ENCODE measurements around the gene TENM3. TPM values are rescaled to one million over a fixed set of nuclear protein-coding genes. Genes with fewer than 3 reads are reported as not detected.

The TENM3 gene
- polyA plus RNA-seq, 4 donors: 14.4 to 17.3 (median 15.4) TPM

GRCh38 chr4:182432819-182433218, 189.6 kb downstream of the TENM3 start:
- DNase-seq (ENCODE audit: low read depth in 4 of 4, low spot score in 2 of 4): no peak

DNA sequence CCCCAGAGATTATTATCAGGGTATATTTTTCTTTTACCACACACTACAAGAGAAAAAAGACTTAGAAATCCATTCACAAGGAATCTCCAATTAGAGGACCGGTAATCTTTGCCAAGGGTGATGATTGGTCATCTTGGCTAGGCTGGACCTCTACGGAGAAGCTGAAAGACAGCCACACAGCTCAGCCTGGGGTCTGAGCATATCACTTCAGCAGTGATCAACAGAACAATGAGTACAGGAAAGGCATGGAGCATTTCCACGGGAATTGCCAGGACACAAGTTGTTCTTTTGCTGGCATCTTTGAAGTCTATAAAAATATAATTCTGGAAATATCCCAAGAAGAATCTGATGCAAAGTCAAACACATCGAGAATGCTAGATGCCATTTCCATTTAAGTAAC, 191.5 kb downstream of the TENM3 start:
- DNase-seq (ENCODE audit: low read depth in 4 of 4, low spot score in 2 of 4): no peak

DNA sequence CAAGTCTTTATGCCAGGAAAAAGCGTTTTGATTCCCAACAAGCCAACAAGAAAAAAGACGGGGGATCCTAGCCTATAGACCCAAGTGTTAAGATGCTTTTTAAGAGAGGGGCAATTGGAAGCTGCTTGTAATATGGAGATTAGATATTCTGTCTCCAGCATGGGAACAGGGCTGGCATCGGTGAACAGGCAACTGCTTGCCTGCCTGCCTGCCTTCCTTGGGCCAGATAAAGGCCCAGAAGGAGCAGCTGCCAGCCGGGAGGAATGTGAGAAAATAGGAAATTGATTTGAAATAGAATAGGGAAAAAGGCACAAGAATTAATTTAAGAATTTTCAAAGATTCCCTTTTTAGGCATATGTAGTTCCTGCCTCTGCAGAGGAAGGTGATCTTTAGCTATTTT, 192.2 kb downstream of the TENM3 start:
- DNase-seq (ENCODE audit: low read depth in 4 of 4, low spot score in 2 of 4): no peak

DNA sequence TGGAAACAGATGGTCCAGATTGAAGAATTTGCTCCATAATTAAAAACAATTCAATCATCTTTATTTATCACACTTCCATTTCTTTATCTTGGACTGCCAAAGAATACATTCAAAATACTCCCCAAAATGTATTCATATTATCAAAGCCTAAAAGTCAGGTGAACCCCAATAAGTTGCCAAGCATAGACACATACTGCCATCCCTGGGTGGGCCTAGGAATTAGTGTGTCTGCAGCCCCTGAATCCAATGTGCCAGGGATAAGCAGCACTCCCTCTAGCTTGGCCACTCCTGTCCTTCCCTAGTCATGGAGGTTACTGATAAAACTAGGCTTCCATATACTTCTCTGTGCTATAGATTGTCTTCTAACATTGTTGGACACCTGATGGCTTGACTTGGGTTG, 199.9 kb downstream of the TENM3 start:
- DNase-seq (ENCODE audit: low read depth in 4 of 4, low spot score in 2 of 4): no peak

DNA sequence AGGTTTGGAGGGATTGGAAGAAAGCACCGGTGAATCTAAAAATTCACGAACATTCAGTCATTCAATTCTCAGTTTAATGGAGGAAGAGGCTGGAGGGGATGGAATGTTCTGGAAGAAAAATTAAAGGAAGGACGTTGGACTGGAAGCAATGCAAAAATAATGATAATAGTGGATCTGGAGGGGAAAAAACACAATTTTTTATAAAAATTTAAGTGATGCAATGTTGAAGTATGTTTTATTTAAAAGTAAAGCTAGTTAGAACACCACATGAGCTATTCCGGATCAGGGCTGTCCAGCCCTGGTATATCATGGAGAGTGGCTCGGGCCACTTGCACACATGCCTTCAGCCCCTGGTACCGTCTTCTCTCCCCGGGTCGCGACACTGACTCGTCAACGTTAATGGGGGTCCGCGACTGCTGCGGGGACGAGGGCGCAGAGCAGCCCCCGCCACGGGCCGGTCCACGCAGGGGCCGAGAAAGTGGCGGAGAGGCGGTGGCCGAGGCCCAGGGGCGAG, 204.6 kb downstream of the TENM3 start:
- no peak for DNase-seq (ENCODE audit: low read depth in 4 of 4, low spot score in 2 of 4)

- peak in 3 of 4 donors; percentile 65 to 82 (median 81) for DNase-seq (ENCODE audit: low read depth in 4 of 4, low spot score in 2 of 4)
Measured at GRCh38 chr4:182448281-182449151, 205.3 kb downstream of the TENM3 start.

DNA sequence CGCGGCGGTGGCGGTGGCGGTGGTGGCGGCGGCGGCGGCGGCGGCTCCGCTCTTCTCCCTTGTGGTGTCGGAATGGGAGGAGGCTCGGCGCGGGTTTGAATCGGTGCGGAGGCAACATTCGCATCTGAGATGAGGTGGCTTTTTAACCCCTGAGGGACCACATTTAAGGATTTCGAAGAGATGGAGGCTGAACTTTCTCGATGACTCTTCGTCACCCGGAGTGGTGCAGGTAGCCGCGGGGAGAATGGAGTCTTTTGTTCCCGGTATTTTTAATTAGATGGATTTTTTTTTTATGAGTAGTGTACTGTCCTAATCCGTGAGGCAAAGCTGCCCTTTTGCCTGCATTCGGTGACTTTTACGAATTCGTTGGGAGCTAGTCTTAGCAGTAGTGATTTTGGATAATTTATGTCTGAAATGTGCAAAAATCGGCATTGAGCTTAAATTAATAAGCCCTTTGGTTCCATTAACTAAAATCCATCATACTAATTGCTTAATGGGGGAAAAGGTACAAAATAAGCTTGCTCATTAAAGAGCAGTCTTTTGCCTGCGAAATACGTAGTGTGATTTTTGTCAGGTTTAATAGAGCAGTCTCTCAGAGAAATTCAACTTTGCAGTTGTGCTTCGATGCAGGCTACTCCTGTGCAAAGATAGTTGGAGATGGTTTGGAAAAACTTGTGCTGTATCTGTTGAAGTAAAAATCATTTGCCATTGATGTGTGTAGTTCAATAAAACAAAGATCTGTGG, 206.2 kb downstream of the TENM3 start:
- DNase-seq (ENCODE audit: low read depth in 4 of 4, low spot score in 2 of 4): peak in 2 of 4 donors; percentile 27 to 32

DNA sequence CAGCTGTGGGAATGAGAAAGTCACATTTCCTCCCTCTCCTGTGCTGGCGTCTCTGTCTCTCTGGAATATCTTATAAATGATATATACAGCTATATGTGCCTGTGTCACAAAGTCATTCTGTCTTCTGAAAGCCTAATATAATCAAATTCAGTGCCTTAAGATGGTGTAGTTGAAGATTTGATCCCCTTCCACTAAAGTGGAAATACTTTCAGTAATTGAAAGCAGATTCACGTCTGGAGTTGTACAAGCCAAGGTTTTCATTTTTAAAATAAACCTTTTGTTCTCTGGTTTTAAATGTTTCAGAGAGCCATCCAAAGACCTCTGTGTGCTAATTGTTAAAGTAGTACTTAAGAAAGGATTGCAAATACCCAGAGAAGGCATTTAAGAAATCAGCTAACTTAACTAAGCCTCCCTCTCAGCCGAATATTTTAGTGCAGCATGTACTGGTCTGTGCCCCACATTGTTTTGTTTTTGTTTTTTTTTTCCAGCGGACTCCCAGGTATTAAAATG, 206.8 kb downstream of the TENM3 start:
- DNase-seq (ENCODE audit: low read depth in 4 of 4, low spot score in 2 of 4): peak in 2 of 4 donors; percentile 10 to 23

DNA sequence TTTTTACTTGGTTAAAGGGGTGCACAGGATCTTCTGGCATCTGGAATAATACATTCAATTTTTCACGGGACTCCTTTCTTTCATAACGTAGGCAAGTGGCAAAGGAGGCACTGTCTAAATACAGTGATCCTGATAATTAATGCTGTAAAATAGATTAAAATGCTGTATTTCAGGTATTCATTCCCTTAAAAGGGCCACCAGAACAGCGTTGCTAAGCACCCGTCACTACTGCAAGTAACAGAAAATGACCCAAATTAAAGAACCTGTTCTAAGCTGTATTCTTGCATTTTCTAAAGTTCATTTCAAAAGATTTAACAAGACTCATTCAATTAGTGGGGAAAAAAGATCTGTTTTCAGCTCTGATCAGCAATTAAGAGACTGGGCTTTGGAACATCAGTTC, 208.2 kb downstream of the TENM3 start:
- DNase-seq (ENCODE audit: low read depth in 4 of 4, low spot score in 2 of 4): no peak

DNA sequence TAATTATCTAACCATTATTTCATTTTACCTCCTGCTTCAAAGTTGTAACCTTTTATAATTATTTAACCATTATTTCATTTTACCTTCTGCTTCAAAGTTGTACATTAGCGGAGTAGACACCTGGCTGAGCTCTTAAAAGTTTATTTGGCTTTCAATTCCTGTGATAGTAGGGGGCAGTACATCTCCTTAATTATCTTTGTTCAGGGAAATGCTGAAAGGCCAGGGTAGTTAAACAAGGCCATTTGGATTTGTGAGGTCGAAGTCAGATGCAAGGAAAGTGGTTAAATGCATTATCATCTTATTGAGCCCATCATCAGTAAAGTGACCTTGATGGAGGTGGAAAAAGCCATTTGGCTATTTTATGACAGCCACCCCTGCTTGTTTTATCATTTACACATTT, 210.6 kb downstream of the TENM3 start:
- no peak for DNase-seq (ENCODE audit: low read depth in 4 of 4, low spot score in 2 of 4)

DNA sequence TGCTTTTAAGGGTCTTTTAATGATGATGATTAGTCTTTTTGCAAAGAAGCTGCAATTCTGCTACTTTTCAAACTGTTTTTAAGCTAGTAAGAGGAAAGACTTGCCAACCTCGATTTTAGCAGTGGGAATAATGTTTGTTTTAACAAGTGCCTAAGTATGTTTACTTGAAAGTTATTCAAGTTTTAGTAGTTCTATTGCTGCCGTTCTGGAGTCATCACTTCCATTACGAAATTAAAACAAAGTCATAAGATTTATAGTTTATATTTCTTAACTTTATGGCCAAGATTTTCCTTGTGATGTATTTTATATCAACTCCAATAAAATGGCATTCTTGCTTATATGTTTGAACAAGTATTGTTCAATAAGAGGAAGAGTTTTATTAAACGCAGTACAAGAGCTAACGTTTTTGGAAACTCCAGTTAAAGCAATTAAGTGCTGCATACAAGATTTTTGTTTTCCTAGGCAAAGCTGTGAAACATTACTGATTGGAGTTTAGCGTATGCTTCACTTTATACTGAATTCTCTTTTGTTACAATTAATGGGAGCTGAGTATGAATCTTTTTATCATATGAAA, 211.3 kb downstream of the TENM3 start:
- no peak for DNase-seq (ENCODE audit: low read depth in 4 of 4, low spot score in 2 of 4)

DNA sequence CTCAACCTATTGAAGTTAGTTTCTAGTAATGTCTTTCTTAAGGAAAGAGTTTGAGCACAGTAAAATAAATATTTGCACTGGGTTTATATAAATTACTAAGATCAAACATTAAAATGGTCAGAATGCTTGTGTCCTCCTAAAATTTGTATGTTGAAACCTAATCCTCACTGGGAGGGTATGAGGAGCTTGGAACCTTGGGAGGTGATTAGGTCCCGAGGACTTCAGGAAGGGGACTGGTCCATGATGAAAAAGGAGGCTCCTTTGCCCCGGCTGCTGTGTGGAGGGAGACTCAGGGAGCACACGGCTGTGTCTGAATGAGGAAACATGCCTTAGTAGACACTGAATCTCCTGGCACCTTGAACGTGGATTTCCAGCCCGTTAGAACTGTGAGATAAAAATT, 221.9 kb downstream of the TENM3 start:
- no peak for DNase-seq (ENCODE audit: low read depth in 4 of 4, low spot score in 2 of 4)

DNA sequence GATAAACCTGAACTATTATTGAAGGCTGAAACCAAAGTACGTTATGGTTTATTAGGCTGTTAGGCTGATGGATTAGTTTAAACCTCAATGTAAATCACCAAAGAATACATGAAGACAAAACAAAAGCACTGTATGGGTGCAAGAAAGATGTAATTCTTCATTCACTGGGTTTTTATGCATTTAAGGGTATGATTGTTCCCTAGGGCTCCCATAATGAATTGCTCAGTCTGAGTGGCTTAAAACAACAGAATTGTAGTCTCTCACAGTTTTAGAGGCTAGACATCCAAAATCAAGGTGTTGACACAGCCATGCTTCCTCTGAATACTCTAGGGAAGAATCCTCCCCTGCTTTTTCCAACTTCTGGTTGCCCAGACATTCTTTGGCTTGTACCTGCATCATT, 222.8 kb downstream of the TENM3 start:
- DNase-seq (ENCODE audit: low read depth in 4 of 4, low spot score in 2 of 4): no peak

- no peak for DNase-seq (ENCODE audit: low read depth in 4 of 4, low spot score in 2 of 4)
Measured at GRCh38 chr4:182470215-182470614, 227.0 kb downstream of the TENM3 start.

DNA sequence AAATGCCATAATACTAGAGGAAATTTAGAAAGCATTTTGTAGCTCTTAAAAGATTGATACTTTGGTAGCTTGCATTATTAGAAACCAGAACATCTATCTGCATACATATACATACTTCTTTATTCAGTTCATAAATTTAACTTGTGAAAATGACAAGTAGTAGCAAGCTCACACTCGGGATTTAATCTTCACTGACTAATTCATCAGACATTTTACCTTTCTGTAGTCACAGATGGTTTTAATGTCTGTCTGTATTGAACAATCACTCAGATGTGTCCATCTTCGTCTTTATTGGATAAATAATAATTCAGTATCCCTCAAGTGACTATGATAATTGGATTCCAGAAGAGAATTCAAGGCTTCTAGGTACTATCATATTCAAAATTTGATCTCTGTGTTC, 232.3 kb downstream of the TENM3 start:
- DNase-seq (ENCODE audit: low read depth in 4 of 4, low spot score in 2 of 4): no peak

GRCh38 chr4:182478475-182478874, 235.3 kb downstream of the TENM3 start:
- DNase-seq (ENCODE audit: low read depth in 4 of 4, low spot score in 2 of 4): peak in 2 of 4 donors; percentile 14 to 17

- no peak for DNase-seq (ENCODE audit: low read depth in 4 of 4, low spot score in 2 of 4)
Measured at GRCh38 chr4:182483685-182484084, 240.5 kb downstream of the TENM3 start.

DNA sequence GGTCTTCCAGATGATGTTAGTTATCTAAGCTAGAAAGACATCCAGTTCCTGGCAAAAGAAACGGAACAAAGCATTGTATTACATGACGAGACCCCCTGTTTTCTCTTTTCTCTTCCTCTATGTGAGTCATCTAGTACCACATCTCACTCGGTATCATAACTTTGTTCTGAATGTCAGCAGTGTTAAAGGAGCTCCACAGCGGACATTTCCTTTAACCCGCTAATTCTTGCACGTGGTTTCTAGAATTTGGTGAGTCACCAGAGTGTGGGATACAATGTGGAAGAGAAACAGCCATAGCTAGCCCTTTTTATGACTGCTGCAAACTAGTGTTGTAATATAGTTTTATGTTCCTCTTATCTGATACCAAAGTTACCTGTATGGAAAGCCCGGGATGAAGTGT, 243.7 kb downstream of the TENM3 start:
- no peak for DNase-seq (ENCODE audit: low read depth in 4 of 4, low spot score in 2 of 4)

- no peak for DNase-seq (ENCODE audit: low read depth in 4 of 4, low spot score in 2 of 4)
Measured at GRCh38 chr4:182488896-182489295, 245.7 kb downstream of the TENM3 start.

GRCh38 chr4:182489607-182490006, 246.4 kb downstream of the TENM3 start:
- DNase-seq (ENCODE audit: low read depth in 4 of 4, low spot score in 2 of 4): no peak

DNA sequence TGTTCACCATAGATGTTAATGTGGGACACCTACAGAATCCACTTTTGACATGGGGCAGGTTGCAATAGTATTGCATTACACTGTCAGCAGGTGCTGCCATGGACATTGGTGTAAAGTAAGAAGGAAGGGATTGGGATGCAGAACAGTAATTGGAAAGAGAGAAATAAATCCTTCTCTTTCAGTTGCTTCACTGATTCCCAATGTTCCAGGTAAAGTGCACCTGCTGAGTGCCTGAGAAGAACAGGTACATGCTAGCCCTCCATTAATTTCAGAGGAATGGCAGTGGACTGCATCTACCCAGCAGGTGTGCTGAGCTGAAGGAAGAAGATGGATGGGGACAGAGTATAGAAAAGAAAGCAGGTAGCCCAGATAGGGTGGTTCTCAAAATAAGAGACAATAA, 248.5 kb downstream of the TENM3 start:
- no peak for DNase-seq (ENCODE audit: low read depth in 4 of 4, low spot score in 2 of 4)
